Heart right ventricle (tissue), 16 donors: Measurements from ENCODE around the gene ZFP42. TPM values are rescaled to one million over a fixed set of nuclear protein-coding genes. Genes with fewer than 3 reads are reported as not detected.

Source experiments
- ATAC-seq, 8 donors: fragments of 200-7000 bp; cut with Tn5 transposase; one replicate each; pipeline ENCODE4 v1.9.1; 2020; ENCODE audit warnings: mild to moderate bottlenecking in 8 of 8, moderate library complexity in 8 of 8, moderate number of reproducible peaks in 1 of 8
- DNase-seq, 2 donors: peaks; one replicate each; pipeline ENCODE4 v3.0.0-alpha.2; 2020
- H3K27ac ChIP-seq, 10 donors: fragments of 200-600 bp; sonication (generic) in 2 of 10; one replicate each; pipeline versions ENCODE4 v1.5.0 to v1.8.0; 2020 to 2022; ENCODE audit warnings: mild to moderate bottlenecking in 3 of 10
- H3K27me3 ChIP-seq, 7 donors: fragments of 200-600 bp; one replicate each; pipeline ENCODE4 v1.8.0; 2021 to 2022; ENCODE audit warnings: mild to moderate bottlenecking in 2 of 7
- H3K36me3 ChIP-seq, 9 donors: fragments of 200-600 bp; sonication (generic) in 1 of 9; one replicate each; pipeline versions ENCODE4 v1.5.0 to v1.8.0; 2020 to 2022; ENCODE audit warnings: mild to moderate bottlenecking in 2 of 9
- H3K4me1 ChIP-seq, 9 donors: fragments of 200-600 bp; sonication (generic) in 1 of 9; one replicate each; pipeline versions ENCODE4 v1.5.0 to v1.8.0; 2020 to 2022; ENCODE audit warnings: mild to moderate bottlenecking in 4 of 9
- H3K4me3 ChIP-seq, 10 donors: fragments of 200-600 bp; sonication (generic) in 2 of 10; one replicate each; pipeline versions ENCODE4 v1.5.0 to v1.8.0; 2020 to 2022; ENCODE audit warnings: mild to moderate bottlenecking in 7 of 10, moderate library complexity in 2 of 10
- H3K9me3 ChIP-seq, 11 donors: fragments of 200-600 bp in 10 of 11; sonication (generic) in 2 of 11; one replicate each; pipeline versions ENCODE4 v1.5.0 to v1.8.0; 2013 to 2022; ENCODE audit warnings: mild to moderate bottlenecking in 2 of 11, control low read depth in 1 of 11, moderate library complexity in 1 of 11
- CTCF ChIP-seq, 9 donors: fragments of 200-600 bp; sonication (generic) in 2 of 9; IDR thresholded peaks; one replicate each; pipeline versions ENCODE4 v1.5.0 to v1.8.0; 2021 to 2022; ENCODE audit warnings: antibody characterized with exemption in 9 of 9, mild to moderate bottlenecking in 5 of 9, moderate library complexity in 1 of 9
- WGBS, 2 donors: extraction: QIAGEN DNeasy Blood & Tissue Kit; methylation state at CpG; one replicate each; pipeline ENCODE4 v1.1.7; 2013; ENCODE audit warnings: inconsistent platforms in 1 of 2; 5-methylcytosine and 5-hydroxymethylcytosine counted together
- intact Hi-C, 10 donors: fragments of 100-400 bp; cut with DNase I; formaldehyde crosslinking; loops; one replicate each; pipeline versions ENCODE4 v1.11.1 to v1.14.2; 2022
- polyA plus RNA-seq, 2 donors: library from polyadenylated mRNA; stranded (reverse); fragments of 200-250 nt; gene quantifications; one replicate each; pipeline ENCODE4 v1.2.3, GENCODE V29; 2013
- total RNA-seq, 10 donors: library from RNA; stranded (reverse); fragmentation: NEBNext Ultra II Directional in 3 of 10; extraction: Animal tissue kit (Norgen Biotek cat#: 25700) in 3 of 10; gene quantifications; one replicate each; pipeline versions ENCODE4 v1.2.1 to v1.2.4, GENCODE V29; 2021 to 2023
- donor health status: Arrhythmogenic right ventricular cardiomyopathy.
- donor health status: ischemic (EF 13 %, LVEDD 7.1; RV severe dilation, severe dysfunction).
- donor health status: healthy with polysubstance abuse.
- donor health status: DM: no; HTN: yes; CAD: no.
- donor health status: DM: no; HTN: no; CAD: no.
- donor health status: ischemic (EF 25% LVEDD 6.9; RV normal size, moderate dysfunction).
- donor health status: ischemic (EF 25% LVEDD 5.7; RV mildly dilated, moderate dysfunction).
- donor health status: healthy.
- donor health status: DM: yes; HTN: yes; CAD: no.
- donor health status: Ischemic cardiomyopathy.
- donor health status: ischemic (EF 35%, LVEDD 5.7; RV mildly dilated, moderate dysfunction).
- donor health status: nonischemic (EF 11% LVEDD 7.7; RV severe dilation, severe dysfunction).
- donor health status: DM: yes; HTN: yes; CAD: no.
- donor health status: PGD.
- donor health status: ischemic (EF 29% LVEDD 5.4; RV normal size, mild dysfunction).
- donor health status: nonischemic (EF 23%, LVEDD 6.1; RV moderate dilation, normal function).

Gene ZFP42
- total and polyA plus RNA-seq, 12 donors, result 0.09 TPM; not detected in 11

GRCh38 chr4:188012426-188012945 lies 16.9 kb downstream of the ZFP42 start:
- peaks cover 0 to 32% (median 10%) of the 10 kb centered on the region in 7 donors for H3K27me3 ChIP-seq
- no peak overlapping the region for H3K27ac ChIP-seq
- H3K4me1 ChIP-seq, result no peaks in the 10 kb centered on the region
- H3K9me3 ChIP-seq, result peaks cover 0 to 8% (median 0%) of the 10 kb centered on the region in 11 donors
- WGBS, 2 donors, result 91 to 94% methylated on average over 7 of the region's 7 CpGs
- TF ChIP-seq CTCF (IDR thresholded peaks at IDR 0.05), result no peak
- DNase-seq (no peak), ATAC-seq (no peak)
- H3K4me3 ChIP-seq, result no peak overlapping the region
- H3K36me3 ChIP-seq, result no peaks in the 10 kb centered on the region
- intact Hi-C loops, result no loop called here

GRCh38 chr4:188015025-188015940 lies 19.7 kb downstream of the ZFP42 start:
- 66% methylated on average over 14 of the region's 14 CpGs for WGBS, 2 donors
- DNase-seq, result no peak
- H3K27ac ChIP-seq, result no peak overlapping the region
- peaks cover 0 to 32% (median 10%) of the 10 kb centered on the region in 7 donors for H3K27me3 ChIP-seq
- intact Hi-C loops, result no loop called here
- H3K9me3 ChIP-seq, result peaks cover 0 to 3% (median 0%) of the 10 kb centered on the region in 11 donors
- TF ChIP-seq CTCF (IDR thresholded peaks at IDR 0.05), result no peak
- H3K36me3 ChIP-seq, result no peaks in the 10 kb centered on the region
- H3K4me1 ChIP-seq, result no peaks in the 10 kb centered on the region
- H3K4me3 ChIP-seq, result no peak overlapping the region
- ATAC-seq, result no peak

- DNase-seq, result no peak
- ATAC-seq, result no peak
- H3K4me1 ChIP-seq, result no peaks in the 10 kb centered on the region
- intact Hi-C loops, result no loop called here
- no peak overlapping the region for H3K4me3 ChIP-seq
- TF ChIP-seq CTCF (IDR thresholded peaks at IDR 0.05), result no peak
- 17 to 18% methylated on average over 7 of the region's 7 CpGs for WGBS, 2 donors
- H3K27me3 ChIP-seq, result peaks cover 0 to 32% (median 10%) of the 10 kb centered on the region in 7 donors
- H3K27ac ChIP-seq, result no peak overlapping the region
- peaks cover 0 to 3% (median 0%) of the 10 kb centered on the region in 11 donors for H3K9me3 ChIP-seq
- H3K36me3 ChIP-seq, result no peaks in the 10 kb centered on the region
Observed at GRCh38 chr4:188016754-188017153, 21.2 kb downstream of the ZFP42 start.

GRCh38 chr4:188018262-188018661 lies 22.7 kb downstream of the ZFP42 start:
- 81 to 83% methylated on average over 6 of the region's 6 CpGs for WGBS, 2 donors
- Histone ChIP-seq H3K4me1 (no peaks in the 10 kb centered on the region), H3K27me3 (peaks cover 0 to 24% (median 5%) of the 10 kb centered on the region in 7 donors), H3K4me3 (no peak overlapping the region), H3K9me3 (peaks cover 0 to 3% (median 0%) of the 10 kb centered on the region in 11 donors), H3K36me3 (no peaks in the 10 kb centered on the region), H3K27ac (no peak overlapping the region)
- no peak for TF ChIP-seq CTCF (IDR thresholded peaks at IDR 0.05)
- no peak for DNase-seq
- ATAC-seq, result no peak
- intact Hi-C loops, result no loop called here
